ENCODE measurements around the gene S1PR5. TPM values are rescaled to one million over a fixed set of nuclear protein-coding genes. Genes with fewer than 3 reads are reported as not detected.
A peak's percentile ranks its signal among the peaks of the same experiment; 100 is the strongest.
"Not testable (repeated sequence)": the region's sequence is repeated elsewhere in the genome, so short reads cannot be mapped to it uniquely, and the experiment has no call there.

Gene S1PR5
- total RNA-seq, 1 donor from 2014 or later: 3.1 TPM

DNA sequence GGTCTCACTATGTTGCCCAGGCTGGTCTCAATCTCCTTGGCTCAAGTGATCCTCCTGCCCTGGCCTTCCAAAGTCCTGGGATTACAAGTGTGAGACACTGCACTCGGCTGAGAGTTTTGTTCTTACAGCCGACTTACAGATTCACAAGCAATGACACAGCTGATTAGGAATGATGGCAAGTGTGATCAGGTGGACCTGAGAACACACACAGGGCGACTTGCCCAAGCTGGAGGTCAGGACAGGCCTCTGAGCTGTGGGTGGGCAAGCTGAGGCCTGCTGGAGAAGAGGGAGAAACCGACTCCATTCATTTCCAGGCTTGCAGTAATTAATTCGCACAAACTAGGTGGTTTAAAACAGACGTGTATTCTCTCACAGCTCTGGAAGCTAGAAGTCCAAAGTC, 18.4 kb upstream of the S1PR5 start:
- Histone ChIP-seq H3K9me3 (no peaks in the 10 kb centered on the region), H3K27me3 (no peaks in the 10 kb centered on the region), H3K27ac (no peak overlapping the region), H3K4me3 (no peak overlapping the region), H3K36me3 (no peaks in the 10 kb centered on the region), H3K4me1 (no peaks in the 10 kb centered on the region)
- intact Hi-C loops (cut with DNase I): no loop called here
- no peak for DNase-seq (ENCODE audit: low spot score in 2 of 2)
- TF ChIP-seq, protein P1, sequence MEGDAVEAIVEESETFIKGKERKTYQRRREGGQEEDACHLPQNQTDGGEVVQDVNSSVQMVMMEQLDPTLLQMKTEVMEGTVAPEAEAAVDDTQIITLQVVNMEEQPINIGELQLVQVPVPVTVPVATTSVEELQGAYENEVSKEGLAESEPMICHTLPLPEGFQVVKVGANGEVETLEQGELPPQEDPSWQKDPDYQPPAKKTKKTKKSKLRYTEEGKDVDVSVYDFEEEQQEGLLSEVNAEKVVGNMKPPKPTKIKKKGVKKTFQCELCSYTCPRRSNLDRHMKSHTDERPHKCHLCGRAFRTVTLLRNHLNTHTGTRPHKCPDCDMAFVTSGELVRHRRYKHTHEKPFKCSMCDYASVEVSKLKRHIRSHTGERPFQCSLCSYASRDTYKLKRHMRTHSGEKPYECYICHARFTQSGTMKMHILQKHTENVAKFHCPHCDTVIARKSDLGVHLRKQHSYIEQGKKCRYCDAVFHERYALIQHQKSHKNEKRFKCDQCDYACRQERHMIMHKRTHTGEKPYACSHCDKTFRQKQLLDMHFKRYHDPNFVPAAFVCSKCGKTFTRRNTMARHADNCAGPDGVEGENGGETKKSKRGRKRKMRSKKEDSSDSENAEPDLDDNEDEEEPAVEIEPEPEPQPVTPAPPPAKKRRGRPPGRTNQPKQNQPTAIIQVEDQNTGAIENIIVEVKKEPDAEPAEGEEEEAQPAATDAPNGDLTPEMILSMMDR (IDR thresholded peaks at IDR 0.05): no peak

DNA sequence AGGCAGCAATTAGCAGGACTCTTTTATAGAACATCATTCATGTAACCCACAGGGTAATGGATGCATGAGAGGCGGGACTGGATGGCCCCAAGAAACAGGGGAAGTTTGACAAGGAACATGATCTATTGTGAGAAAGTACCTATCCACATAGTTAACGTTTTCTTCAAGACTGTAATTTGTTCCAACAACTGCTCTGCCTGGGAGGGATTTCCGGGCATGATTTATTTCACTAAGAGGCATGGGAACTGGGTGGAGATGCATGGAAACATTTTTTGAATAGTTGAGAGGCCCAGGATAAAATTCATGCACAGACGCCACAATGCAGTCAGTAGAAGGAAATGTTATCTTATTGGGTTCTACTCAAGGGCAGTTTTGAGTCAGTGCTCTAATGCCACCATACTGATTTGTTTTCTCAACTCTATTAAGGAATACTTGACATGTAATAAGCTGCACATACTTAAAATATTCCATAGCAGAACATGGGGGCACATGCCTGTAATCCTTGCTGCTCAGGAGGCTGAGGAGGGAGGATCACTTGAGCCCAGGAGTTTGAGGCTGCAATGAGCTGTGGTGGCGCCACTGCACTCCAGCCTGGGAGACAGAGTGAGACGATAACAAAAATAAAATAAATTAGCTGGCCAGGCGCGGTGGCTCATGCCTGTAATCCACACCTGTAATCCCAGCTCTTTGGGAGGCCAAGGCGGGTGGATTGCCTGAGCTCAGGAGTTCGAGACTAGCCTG, 16.6 kb upstream of the S1PR5 start:
- Histone ChIP-seq H3K27ac (peak overlapping the region in 1 of 2 donors; percentile 53), H3K4me3 (no peak overlapping the region), H3K36me3 (no peaks in the 10 kb centered on the region), H3K9me3 (no peaks in the 10 kb centered on the region), H3K27me3 (no peaks in the 10 kb centered on the region), H3K4me1 (no peaks in the 10 kb centered on the region)
- intact Hi-C loops (cut with DNase I): no loop called here
- TF ChIP-seq, protein P1 (IDR thresholded peaks at IDR 0.05): no peak
- DNase-seq (ENCODE audit: low spot score in 2 of 2): no peak

DNA sequence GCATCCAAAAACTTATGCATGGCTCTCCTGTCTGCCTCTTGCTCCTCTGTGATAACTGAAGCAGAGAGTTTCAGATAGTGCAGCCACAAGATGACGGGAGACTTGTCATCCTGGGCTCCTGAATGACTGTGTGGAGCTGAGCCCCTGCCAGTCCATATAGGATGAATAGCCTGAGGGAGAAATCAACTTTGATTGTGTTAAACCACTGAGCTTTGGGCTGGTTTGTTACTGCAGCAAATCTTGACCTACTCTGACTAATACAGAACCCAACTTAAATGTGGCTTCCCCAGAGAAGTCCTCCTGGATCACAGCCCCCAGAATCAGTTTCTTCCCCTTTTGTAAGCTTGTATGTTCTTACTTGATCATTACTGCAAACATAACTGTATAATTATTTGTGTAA, 15.2 kb upstream of the S1PR5 start:
- no peaks in the 10 kb centered on the region for H3K36me3 ChIP-seq
- intact Hi-C loops (cut with DNase I): no loop called here
- no peak overlapping the region for H3K27ac ChIP-seq
- TF ChIP-seq, protein P1 (IDR thresholded peaks at IDR 0.05): no peak
- H3K27me3 ChIP-seq: no peaks in the 10 kb centered on the region
- no peak for DNase-seq (ENCODE audit: low spot score in 2 of 2)
- H3K9me3 ChIP-seq: no peaks in the 10 kb centered on the region
- H3K4me3 ChIP-seq: no peak overlapping the region
- no peaks in the 10 kb centered on the region for H3K4me1 ChIP-seq

DNA sequence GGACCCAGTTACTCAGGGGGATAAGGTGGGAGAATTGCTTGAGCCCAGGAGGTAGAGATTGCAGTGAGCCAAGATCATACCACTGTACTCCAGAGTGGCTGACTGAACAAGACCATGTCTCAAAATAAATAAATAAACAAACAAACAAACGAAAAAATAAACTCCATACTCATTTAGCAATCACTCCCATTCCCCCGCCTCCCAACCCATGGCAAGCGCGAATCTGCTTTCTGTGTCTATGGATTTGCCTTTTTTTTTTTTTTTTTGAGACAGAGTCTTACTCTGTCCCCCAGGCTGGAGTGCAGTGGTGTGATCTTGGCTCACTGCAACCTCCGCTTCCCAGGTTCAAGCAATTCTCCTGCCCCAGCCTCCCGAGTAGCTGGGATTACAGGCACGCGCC, 9.6 kb upstream of the S1PR5 start:
- DNase-seq (ENCODE audit: low spot score in 2 of 2); H3K27ac ChIP-seq; H3K4me1 ChIP-seq; H3K9me3 ChIP-seq; H3K36me3 ChIP-seq; intact Hi-C loops (cut with DNase I); H3K4me3 ChIP-seq; H3K27me3 ChIP-seq: not testable (repeated sequence)

DNA sequence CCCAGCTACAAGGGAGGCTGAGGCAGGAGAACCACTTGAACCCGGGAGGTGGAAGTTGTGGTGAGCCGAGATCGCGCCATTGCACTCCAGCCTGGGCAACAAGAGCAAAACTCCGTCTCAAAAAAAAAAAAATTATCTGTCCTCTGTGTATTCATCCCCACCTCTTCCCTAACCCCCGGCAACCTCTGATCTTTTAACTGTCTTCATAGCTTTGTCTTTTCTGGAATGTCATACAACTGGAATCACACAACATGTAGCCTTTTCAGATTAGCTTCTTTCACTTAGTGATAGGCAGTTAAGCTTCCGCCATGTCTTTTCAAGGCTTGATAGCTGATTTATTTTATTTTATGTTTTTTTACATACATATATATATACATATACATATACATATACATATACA, 8.4 kb upstream of the S1PR5 start:
- H3K36me3 ChIP-seq: no peaks in the 10 kb centered on the region
- H3K4me3 ChIP-seq: no peak overlapping the region
- H3K27me3 ChIP-seq: no peaks in the 10 kb centered on the region
- TF ChIP-seq, protein P1 (IDR thresholded peaks at IDR 0.05): no peak
- H3K9me3 ChIP-seq: no peaks in the 10 kb centered on the region
- intact Hi-C loops (cut with DNase I): no loop called here
- no peak overlapping the region for H3K27ac ChIP-seq
- no peak for DNase-seq (ENCODE audit: low spot score in 2 of 2)
- no peaks in the 10 kb centered on the region for H3K4me1 ChIP-seq

DNA sequence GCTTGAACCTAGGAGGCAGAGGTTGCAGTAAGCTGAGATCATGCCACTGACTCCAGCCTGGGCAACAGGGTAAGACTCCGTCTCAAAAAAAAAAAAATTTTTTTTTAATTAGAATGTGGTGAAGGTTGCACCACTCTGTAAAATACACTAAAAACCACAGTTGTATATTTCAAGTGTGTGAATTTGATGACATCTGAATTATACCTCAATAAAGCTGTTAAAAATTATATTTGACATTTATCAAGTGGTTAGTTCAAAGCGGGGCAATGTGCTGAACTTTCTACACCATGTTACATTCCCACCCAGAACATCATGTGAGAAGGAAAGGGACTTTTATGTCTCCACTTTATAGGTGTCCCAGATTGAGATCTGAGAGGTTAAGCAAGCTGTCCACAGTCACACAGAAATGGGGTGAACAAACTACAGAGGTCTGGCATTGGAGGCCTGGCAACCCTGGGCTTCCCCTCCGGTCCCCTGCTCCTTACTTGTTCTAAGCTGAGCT, 5.9 kb upstream of the S1PR5 start:
- TF ChIP-seq, protein P1 (IDR thresholded peaks at IDR 0.05): no peak
- intact Hi-C loops (cut with DNase I): no loop called here
- Histone ChIP-seq H3K9me3 (no peaks in the 10 kb centered on the region), H3K36me3 (no peaks in the 10 kb centered on the region), H3K27me3 (peaks cover 4% of the 10 kb centered on the region), H3K4me3 (no peak overlapping the region), H3K4me1 (peaks cover 0 to 1% of the 10 kb centered on the region in 2 donors), H3K27ac (no peak overlapping the region)
- no peak for DNase-seq (ENCODE audit: low spot score in 2 of 2)
